ENCODE data around the gene AP2A1. TPM values are rescaled to one million over a fixed set of nuclear protein-coding genes. Genes with fewer than 3 reads are reported as not detected.

Gene AP2A1
- total RNA-seq, 4 donors from 2014 or later = 94.2 to 142 (median 131) TPM

GRCh38 chr19:49855676-49856573 lies 89.1 kb downstream of the AP2A1 start:
- no peak for TF ChIP-seq POLR2A (IDR thresholded peaks at IDR 0.05)
- no peak for TF ChIP-seq CTCF (IDR thresholded peaks at IDR 0.05 in 4 of 5, conservative IDR thresholded peaks at IDR 0.05 in 1 of 5)
- Histone ChIP-seq H3K36me3 (peaks cover 0 to 46% of the 10 kb centered on the region in 2 donors), H3K4me1 (peaks cover 16 to 24% of the 10 kb centered on the region in 2 donors), H3K4me3 (no peak overlapping the region), H3K9me3 (no peaks in the 10 kb centered on the region), H3K27me3 (no peaks in the 10 kb centered on the region), H3K27ac (peak overlapping the region in 3 of 4 donors; percentile 1 to 43 (median 8))
- intact Hi-C loops (cut with DNase I; ENCODE audit: low total_unique reads) (no loop called here), in situ Hi-C loops (cut with MboI; ENCODE audit: low sequenced_read_pairs in 4 of 4) (no loop called here)
- ATAC-seq (no peak), DNase-seq (no peak)

GRCh38 chr19:49856574-49857021 lies 89.8 kb downstream of the AP2A1 start:
- no peak for TF ChIP-seq POLR2A (IDR thresholded peaks at IDR 0.05)
- TF ChIP-seq CTCF (IDR thresholded peaks at IDR 0.05 in 4 of 5, conservative IDR thresholded peaks at IDR 0.05 in 1 of 5) = no peak
- ATAC-seq = no peak

More at GRCh38 chr19:49856574-49857021, 89.8 kb downstream of the AP2A1 start:
- no peak for DNase-seq
- Histone ChIP-seq H3K36me3 (peaks cover 0 to 53% of the 10 kb centered on the region in 2 donors), H3K4me1 (peaks cover 16 to 24% of the 10 kb centered on the region in 2 donors), H3K27me3 (no peaks in the 10 kb centered on the region), H3K27ac (peak overlapping the region in 1 of 4 donors; percentile 1), H3K9me3 (no peaks in the 10 kb centered on the region), H3K4me3 (no peak overlapping the region)
- intact Hi-C loops (cut with DNase I; ENCODE audit: low total_unique reads) = no loop called here
- in situ Hi-C loops (cut with MboI; ENCODE audit: low sequenced_read_pairs in 4 of 4) = no loop called here

Small RNAs within 50 kb of the gene (microRNA-seq; reads per million reads assigned to microRNA genes)
- gene MIR4749 (ENCODE audit: borderline replicate concordance in 2 of 2) (1.2 to 2.6 reads per million in 2 donors), gene MIR6799 (ENCODE audit: borderline replicate concordance in 2 of 2) (0 reads per million in 2 donors), gene MIR6800 (ENCODE audit: borderline replicate concordance in 2 of 2) (0 reads per million in 2 donors)

Other genes with a start within 250 kb of the AP2A1 start
- gene RCN3, start 239.0 kb upstream of the AP2A1 start, total RNA-seq = 10 to 100 TPM in 2 of 4 donors, 1 to 10 TPM in 2; 1.2 to 11.7 (median 7.6) TPM
- gene NOSIP, start 186.4 kb upstream of the AP2A1 start, total RNA-seq = 10 to 100 TPM; 62.4 to 92.8 (median 78.9) TPM
- 1 to 10 TPM in 3 of 4 donors, not detected in 1; 1.4 to 4.6 (median 3.8) TPM for gene PRRG2, start 185.7 kb upstream of the AP2A1 start, total RNA-seq
- 1 to 10 TPM; 3.4 to 7.7 (median 3.8) TPM for gene PRR12, start 175.8 kb upstream of the AP2A1 start, total RNA-seq
- gene RRAS, start 126.9 kb upstream of the AP2A1 start, total RNA-seq = 10 to 100 TPM; 12.4 to 26.2 (median 24.2) TPM
- 10 to 100 TPM; 13.7 to 36.1 (median 32.9) TPM for gene SCAF1, start 124.8 kb upstream of the AP2A1 start, total RNA-seq
- 10 to 100 TPM; 11.0 to 18.6 (median 13.7) TPM for gene IRF3, start 101.1 kb upstream of the AP2A1 start, total RNA-seq
- 10 to 100 TPM; 10.7 to 12.9 (median 11.8) TPM for gene BCL2L12, start 101.1 kb upstream of the AP2A1 start, total RNA-seq
- 100 to 1,000 TPM; 190 to 242 (median 229) TPM for gene PRMT1, start 89.7 kb upstream of the AP2A1 start, total RNA-seq
- gene ADM5, start 77.4 kb upstream of the AP2A1 start, total RNA-seq = 1 to 10 TPM in 3 of 4 donors, not detected in 1; 1.0 to 2.1 (median 1.4) TPM
- under 1 TPM in 3 of 4 donors, not detected in 1; 0.26 to 0.97 (median 0.73) TPM for gene CPT1C, start 75.9 kb upstream of the AP2A1 start, total RNA-seq
- under 1 TPM in 2 of 4 donors, not detected in 2; 0.13 to 0.16 TPM for gene TSKS, start 3.7 kb upstream of the AP2A1 start, total RNA-seq
- gene FUZ, start 46.3 kb downstream of the AP2A1 start, total RNA-seq = 10 to 100 TPM; 14.2 to 35.5 (median 26.0) TPM
- 100 to 1,000 TPM in 1 of 4 donors, 10 to 100 TPM in 3; 46.6 to 105 (median 78.7) TPM for gene MED25, start 51.3 kb downstream of the AP2A1 start, total RNA-seq
- 10 to 100 TPM; 77.6 to 88.2 (median 87.0) TPM for gene PTOV1, start 84.2 kb downstream of the AP2A1 start, total RNA-seq
- gene PNKP, start 100.6 kb downstream of the AP2A1 start, total RNA-seq = 10 to 100 TPM; 14.9 to 43.4 (median 21.1) TPM
- gene AKT1S1, start 110.4 kb downstream of the AP2A1 start, total RNA-seq = 10 to 100 TPM; 23.8 to 56.8 (median 43.4) TPM
- gene TBC1D17, start 110.7 kb downstream of the AP2A1 start, total RNA-seq = 10 to 100 TPM; 48.7 to 84.3 (median 66.4) TPM
- gene IL4I1, start 129.9 kb downstream of the AP2A1 start, total RNA-seq = 1 to 10 TPM in 1 of 4 donors, under 1 TPM in 1, not detected in 2; 0.15 to 1.1 TPM
- 10 to 100 TPM in 1 of 4 donors, 1 to 10 TPM in 3; 6.4 to 10.8 (median 9.0) TPM for gene ATF5, start 162.2 kb downstream of the AP2A1 start, total RNA-seq
- gene NUP62, start 162.5 kb downstream of the AP2A1 start, total RNA-seq = 10 to 100 TPM; 32.8 to 38.0 (median 36.3) TPM
- gene SIGLEC11, start 194.2 kb downstream of the AP2A1 start, total RNA-seq = under 1 TPM in 3 of 4 donors, not detected in 1; 0.15 to 0.42 (median 0.25) TPM